Stimulated activated CD4-positive, alpha-beta T cell treated with anti-CD3 and anti-CD28 coated beads, TNF-alpha, amount 100 ng/mL, for 4 hours (primary cell): Measurements from ENCODE around the gene ACTL10.
"Not testable (repeated sequence)": the region's sequence is repeated elsewhere in the genome, so short reads cannot be mapped to it uniquely, and the experiment has no call there.

Source experiments
- DNase-seq, 3 experiments: peaks; one replicate each; pipeline ENCODE4 v3.0.0-alpha.2; 2020; ENCODE audit warnings: low read depth in 3 of 3

The ACTL10 gene

DNA sequence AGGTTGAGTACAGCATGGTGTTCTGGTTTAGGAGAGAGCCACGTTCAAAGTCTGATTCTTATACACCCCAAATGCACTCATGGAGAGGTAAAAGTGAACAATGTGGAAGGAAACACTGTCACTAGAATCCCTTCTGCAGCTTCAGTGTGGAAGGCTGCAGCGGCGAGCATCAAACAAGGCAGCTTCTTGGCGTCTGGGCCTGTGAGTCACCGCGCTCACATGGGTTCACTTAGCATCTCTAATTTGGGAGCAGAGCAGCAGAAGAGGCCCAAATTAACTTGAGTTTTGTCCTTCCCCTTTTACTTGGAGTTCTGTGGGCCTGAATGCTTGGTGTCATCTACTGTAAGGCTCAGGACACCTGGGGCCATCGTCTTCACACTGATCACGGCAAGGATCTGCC lies 30.4 kb downstream of the ACTL10 start:
- no peak for DNase-seq

DNA sequence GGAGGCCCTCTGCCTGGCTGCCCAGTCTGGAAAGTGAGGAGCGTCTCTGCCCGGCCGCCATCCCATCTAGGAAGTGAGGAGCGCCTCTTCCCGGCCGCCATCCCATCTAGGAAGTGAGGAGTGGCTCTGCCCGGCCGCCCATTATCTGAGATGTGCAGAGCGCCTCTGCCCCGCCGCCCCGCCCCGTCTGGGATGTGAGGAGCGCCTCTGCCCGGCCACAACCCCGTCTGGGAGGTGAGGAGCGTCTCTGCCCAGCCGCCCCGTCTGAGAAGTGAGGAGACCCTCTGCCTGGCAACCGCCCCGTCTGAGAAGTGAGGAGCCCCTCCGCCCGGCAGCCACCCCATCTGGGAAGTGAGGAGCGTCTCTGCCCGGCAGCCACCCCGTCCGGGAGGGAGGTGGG lies 32.2 kb downstream of the ACTL10 start:
- not testable (repeated sequence) for DNase-seq

DNA sequence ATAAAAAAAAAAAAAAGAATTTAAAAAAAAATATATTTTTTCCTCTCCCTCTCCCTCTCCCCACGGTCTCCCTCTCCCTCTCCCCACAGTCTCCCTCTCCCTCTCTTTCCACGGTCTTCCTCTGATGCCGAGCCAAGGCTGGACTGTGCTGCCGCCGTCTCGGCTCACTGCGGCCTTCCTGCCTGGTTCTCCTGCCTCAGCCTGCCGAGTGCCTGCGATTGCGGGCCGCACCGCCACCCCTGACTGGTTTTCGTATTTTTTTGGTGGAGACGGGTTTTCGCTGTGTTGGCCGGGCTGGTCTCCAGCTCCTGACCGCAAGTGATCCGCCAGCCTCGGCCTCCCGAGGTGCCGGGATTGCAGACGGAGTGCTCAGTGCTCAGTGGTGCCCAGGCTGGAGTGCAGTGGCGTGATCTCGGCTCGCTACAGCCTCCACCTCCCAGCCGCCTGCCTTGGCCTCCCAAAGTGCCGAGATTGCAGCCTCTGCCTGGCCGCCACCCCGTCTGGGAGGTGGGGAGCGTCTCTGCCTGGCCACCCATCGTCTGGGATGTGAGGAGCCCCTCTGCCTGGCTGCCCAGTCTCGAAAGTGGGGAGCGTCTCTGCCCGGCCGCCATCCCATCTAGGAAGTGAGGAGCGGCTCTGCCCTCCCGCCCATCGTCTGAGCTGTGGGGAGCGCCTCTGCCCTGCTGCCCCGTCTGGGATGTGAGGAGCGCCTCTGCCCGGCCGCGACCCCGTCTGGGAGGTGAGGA lies 34.1 kb downstream of the ACTL10 start:
- DNase-seq, result not testable (repeated sequence)

DNA sequence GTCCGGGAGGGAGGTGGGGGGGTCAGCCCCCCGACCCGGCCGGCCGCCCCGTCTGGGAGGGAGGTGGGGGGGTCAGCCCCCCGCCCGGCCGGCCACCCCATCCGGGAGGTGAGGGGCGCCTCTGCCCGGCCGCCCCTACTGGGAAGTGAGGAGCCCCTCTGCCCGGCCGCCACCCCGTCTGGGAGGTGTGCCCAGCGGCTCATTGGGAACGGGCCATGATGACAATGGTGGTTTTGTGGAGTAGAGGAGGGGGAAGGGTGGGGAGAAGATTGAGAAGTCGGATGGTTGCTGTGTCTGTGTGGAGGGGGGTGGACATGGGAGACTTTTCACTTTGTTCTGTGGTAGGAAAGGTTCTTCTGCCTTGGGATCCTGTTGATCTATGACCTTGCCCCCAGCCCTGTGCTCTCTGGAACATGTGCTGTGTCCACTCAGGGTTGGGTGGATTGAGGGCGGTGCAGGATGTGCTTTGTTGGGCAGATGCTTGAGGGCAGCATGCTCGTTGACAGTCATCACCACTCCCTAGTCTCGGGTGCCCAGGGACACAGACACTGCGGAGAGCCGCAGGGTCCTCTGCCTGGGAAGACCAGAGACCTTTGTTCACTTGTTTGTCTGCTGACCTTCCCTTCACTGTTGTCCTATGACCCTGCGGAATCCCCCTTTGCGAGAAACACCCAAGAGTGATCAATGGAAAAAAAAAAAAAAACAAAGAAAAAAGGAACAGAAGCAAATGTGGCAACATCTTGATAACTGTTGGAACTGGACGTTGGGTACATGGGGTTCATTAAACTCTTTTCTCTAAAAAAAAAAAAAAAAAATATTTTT lies 35.1 kb downstream of the ACTL10 start:
- DNase-seq, result no peak

DNA sequence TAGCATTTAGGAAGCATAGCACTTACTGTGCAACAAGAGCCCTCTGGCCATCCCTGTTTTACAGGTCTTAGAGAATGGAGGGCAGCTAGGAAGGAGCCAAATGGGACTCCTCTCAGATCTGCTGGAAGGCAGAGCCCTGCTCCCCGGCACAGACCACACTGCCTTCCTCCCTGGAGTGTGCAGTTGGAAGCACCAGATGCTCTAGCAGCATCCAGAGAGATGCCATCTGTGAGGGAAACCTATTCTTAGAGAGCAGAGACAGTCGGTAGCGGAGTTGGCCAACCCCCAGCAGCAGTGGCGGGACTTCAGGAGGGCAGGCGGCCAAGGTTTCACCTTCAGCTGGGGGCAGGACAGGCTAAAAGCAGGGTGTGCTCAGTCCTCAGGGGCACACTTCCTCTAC lies 36.1 kb downstream of the ACTL10 start:
- no peak for DNase-seq

DNA sequence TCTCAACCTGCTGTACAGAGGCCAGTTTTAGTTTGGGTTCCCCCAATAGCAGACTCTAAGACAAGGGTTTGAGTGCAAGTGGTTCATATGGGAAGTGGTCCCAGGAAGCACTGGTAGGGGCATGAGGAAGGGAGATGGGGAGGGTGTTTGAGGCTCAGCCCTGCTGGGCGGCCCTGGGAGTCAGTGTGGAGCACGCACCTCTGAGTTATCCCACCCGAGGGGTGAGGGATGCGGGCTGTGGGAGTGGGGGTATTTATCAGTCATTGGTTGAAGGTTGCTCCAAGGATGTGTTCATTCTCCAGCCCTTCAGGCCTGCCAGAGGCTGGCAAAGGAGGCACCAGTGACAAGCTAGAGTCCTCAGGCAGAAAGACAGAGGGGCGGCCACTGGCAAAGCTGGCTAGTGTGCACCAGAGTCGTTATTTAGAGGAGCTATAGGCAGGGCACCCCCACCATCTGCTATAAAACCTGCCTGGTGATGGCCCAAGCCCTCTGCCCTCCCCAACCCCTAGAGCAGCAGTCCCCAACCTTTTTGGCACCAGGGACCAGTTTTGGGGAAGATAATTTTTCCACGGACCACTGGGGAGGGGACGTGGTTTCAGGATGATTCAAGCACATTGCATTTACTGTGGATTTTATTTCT lies 36.9 kb downstream of the ACTL10 start:
- DNase-seq, result no peak

DNA sequence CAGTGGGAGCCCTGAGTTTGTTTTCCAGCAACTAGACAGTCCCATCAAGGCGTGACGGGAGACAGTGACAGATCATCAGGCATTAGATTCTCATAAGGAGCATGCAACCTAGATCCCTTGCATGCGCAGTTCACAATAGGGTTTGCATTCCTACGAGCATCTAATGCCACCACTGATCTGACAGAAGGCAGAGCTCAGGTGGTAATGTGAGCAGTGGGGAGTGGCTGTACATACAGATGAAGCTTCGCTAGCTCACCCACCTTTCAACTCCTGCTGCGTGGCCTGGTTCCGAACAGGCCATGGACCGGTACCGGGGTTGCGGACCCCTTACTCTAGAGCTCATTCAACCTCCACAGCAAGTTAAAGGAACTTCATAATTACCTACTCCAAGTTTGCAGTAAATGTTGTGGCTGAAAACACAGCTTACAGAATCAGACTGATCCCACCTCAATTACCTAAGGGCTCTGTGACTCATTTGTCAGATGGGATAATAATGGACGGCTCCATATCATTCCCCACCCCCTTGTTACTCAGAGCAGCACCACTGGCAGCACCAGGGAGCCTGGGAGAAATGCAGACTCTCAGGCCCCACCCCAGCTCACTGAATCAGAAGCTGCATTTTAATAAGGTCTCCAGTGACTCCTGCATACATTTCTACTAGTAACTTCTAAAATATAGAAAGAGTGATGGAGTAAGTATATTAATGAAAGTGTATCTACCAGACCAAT lies 37.6 kb downstream of the ACTL10 start:
- no peak for DNase-seq

DNA sequence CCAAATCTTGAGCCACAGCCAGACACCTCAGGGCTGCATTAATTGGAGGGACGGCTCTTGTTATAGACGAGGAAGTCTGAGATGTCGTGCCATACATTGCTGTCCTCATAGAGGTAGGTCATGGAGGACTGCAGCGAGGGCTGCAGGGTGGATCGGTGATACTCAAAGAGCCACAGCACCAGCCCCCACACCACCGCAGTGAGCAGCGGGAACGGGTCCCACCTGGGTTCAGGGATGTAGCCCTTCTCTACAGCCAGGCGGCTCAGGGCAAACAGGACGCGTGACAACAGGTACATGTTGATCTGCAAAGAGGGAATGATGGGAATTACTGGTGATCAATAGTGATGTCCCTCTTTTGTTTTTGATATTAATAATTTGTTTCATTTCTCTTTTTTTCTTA lies 40.9 kb downstream of the ACTL10 start:
- DNase-seq, result no peak

DNA sequence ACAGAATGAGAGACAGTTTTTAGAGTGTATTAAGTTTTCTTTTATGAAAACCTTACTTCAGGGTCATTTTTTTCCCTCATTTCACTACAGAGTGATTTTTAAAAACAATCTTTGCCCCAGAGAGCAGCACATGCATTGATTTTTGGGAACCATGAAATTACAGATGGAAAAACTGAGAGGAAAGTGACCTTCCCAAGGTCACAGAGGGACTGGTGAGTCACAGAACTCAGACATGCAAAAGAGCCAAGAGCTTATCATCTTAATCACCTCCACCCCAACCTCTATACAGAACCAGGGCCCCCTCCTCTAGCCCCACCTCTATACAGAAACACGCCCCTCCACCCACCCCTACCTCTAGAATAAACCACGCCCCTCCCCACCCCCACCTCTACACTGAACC lies 42.7 kb downstream of the ACTL10 start:
- DNase-seq, result no peak

DNA sequence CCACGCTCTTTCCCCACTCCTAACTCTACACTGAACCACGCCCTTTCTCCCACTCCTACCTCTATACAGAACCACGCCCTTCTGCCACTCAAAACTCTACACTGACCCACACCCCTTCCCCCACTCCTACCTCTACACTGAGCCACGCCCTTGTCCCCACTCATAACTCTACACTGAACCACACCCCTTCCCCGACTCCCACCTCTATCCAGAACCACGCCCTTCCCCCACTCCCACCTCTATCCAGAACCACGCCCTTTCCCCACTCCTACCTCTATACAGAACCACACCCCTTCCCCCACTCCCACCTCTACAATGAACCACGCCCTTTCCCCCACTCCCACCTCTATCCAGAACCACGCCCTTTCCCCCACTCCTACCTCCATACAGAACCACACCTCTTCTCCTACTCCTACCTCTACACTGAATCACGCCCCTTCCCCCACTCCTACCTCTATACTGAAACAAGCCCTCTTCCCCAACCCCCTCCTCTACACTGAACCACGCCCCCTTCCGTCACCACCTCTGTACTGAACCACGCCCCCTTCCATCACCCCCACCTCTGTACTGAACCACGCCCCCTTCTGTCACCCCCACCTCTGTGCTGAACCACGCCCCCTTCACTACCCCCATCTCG lies 43.3 kb downstream of the ACTL10 start:
- DNase-seq, result no peak

DNA sequence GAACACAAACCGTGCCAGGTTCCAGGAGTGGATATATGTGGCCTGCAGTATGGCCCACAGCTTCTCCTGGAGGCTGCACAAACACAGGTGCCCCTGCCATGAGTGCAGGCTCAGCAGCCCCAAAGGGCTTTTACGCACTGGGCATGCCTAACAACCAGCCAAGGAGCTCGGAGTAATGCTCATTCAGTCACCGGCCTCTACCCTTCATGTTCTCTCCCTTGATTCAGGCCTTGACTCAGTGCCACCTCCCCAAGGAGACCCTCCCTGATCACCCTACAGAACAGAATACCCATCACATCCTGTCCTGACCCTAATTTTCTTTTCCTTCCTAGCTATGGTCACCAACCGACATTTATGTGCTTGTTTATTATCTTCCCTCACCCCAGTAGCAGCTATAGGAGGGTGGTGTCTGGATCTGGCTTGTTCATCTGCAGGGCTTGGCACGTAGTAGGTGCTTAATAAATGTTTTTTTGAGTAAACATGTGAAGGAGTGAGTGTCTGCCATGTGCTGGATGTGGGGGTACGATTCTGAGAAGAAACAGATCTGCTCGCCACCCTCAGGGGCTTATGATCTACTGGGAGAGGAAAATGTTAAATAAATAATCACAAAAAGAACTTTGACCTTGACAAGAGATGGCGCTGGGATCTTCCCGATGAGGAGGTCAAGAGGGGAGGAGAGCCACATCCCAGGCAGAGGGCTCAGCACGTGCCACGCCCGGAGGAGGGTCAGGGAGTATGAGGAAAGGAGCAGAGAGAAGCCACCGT lies 44.1 kb downstream of the ACTL10 start:
- DNase-seq, result no peak

DNA sequence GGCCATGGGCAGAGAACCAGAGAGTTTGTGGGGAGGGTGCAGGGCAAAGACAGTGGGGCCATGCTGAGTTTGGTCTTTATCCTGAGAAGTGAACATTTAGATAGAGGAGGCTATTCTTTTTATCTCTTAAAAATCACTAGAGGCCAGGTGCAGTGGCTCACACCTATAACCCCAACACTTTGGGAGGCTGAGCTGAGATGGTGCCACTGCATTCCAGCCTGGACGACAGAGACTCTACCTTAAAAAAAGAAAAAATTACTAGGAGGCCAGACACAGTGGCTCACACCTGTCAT lies 44.6 kb downstream of the ACTL10 start:
- DNase-seq, result no peak

DNA sequence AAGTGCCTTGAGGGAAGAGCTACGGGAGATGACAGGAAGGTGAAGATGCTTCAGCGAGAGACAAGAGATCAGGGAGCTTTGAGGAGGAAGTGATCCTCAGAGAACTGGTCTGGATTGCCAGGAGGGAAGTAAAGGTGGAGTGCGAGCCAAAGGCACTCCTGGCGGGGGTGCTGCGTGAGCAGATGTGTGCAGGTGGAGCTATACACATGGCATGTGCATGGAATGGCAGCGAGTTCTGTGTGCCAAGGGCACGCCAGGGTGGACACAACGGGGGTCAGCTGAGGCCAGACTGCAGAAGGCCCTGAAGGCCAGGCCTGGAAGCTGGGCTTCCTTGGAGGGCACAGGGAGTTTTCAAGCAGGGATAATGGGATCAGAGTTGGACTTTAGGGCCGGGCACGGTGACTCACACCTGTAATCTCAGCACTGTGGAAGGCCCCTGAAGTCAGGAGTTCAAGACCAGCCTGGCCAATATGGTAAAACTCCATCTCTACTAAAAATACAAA lies 47.2 kb downstream of the ACTL10 start:
- DNase-seq, result no peak

DNA sequence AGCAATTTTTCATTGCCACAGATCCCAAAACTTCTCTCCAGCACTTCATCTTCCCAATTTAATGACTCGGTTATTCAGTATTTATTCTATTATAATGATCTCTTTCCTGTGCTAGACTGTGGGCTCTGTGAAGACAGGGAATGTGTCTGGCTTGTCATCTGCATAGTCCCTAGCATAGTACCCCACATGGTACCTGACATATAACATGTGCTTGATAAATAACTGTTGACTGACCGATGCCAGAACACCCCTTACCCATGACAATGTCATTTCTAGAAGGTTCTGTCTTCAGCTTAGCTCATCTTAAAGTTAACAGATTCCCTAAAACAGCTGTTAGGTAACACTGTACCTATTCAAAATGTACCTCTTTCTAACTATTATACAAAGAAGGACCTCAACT lies 49.8 kb downstream of the ACTL10 start:
- DNase-seq, result no peak
